Measurements from ENCODE around the gene MYCBPAP. TPM values are rescaled to one million over a fixed set of nuclear protein-coding genes. Genes with fewer than 3 reads are reported as not detected.

MYCBPAP gene
- total RNA-seq, 1 experiment from 2014 or later = 1.9 TPM

- Histone ChIP-seq H3K9me2 (replicated peaks; ENCODE audit: low read length) (no peaks in the 10 kb centered on the region), H3K4me2 (ENCODE audit: low read length) (no peak overlapping the region), H3K9ac (ENCODE audit: low read length) (no peak overlapping the region), H4K20me1 (ENCODE audit: low read length) (no peaks in the 10 kb centered on the region), H3K36me3 (ENCODE audit: low read depth, low read length) (no peaks in the 10 kb centered on the region), H3K27ac (ENCODE audit: low read length) (no peak overlapping the region), H3K9me3 (ENCODE audit: low read length) (no peaks in the 10 kb centered on the region), H3K4me3 (ENCODE audit: low read length) (no peak overlapping the region), H2AFZ (ENCODE audit: low read length) (no peak overlapping the region), H3K79me2 (ENCODE audit: low read length) (no peaks in the 10 kb centered on the region), H3F3A (ENCODE audit: low read length, unreplicated experiment) (no peaks in the 10 kb centered on the region), H3K4me1 (ENCODE audit: insufficient read depth, low read length) (peaks cover 5% of the 10 kb centered on the region; the same call in 1 of the 2 replicates), H3K27me3 (ENCODE audit: low read length) (peaks cover 34% of the 10 kb centered on the region)
- TF ChIP-seq EZH2phosphoT487 (IDR thresholded peaks at IDR 0.05; ENCODE audit: borderline replicate concordance, low read length) (no peak), EZH2 (IDR thresholded peaks at IDR 0.05; ENCODE audit: low read length, unreplicated experiment) (no peak), CTCF (conservative IDR thresholded peaks at IDR 0.05; ENCODE audit: low read depth, low read length) (no peak)
- DNase-seq = no peak
- BruUV-seq (replicated peaks) = no TSS peak
- ATAC-seq = no peak
- intact Hi-C loops (cut with micrococcal nuclease) = no loop called here
- ChIA-PET CTCF (no interaction called here), POLR2A (ENCODE audit: unreplicated experiment) (no interaction called here)
These were observed 57.4 kb downstream of the MYCBPAP start for GRCh38 chr17:50565402-50566350.

- Histone ChIP-seq H3K27me3 (ENCODE audit: low read length) (peaks cover 25% of the 10 kb centered on the region), H3K27ac (ENCODE audit: low read length) (no peak overlapping the region), H3K9ac (ENCODE audit: low read length) (no peak overlapping the region), H4K20me1 (ENCODE audit: low read length) (no peaks in the 10 kb centered on the region), H3K36me3 (ENCODE audit: low read depth, low read length) (no peaks in the 10 kb centered on the region), H2AFZ (ENCODE audit: low read length) (no peak overlapping the region), H3K4me1 (ENCODE audit: insufficient read depth, low read length) (no peaks in the 10 kb centered on the region), H3K4me2 (ENCODE audit: low read length) (no peak overlapping the region), H3K9me3 (ENCODE audit: low read length) (no peaks in the 10 kb centered on the region), H3K79me2 (ENCODE audit: low read length) (no peaks in the 10 kb centered on the region), H3K9me2 (replicated peaks; ENCODE audit: low read length) (no peaks in the 10 kb centered on the region), H3K4me3 (ENCODE audit: low read length) (no peak overlapping the region), H3F3A (ENCODE audit: low read length, unreplicated experiment) (no peaks in the 10 kb centered on the region)
- no TSS peak for BruUV-seq (replicated peaks)
- ATAC-seq (no peak), DNase-seq (no peak)
- ChIA-PET CTCF (no interaction called here), POLR2A (ENCODE audit: unreplicated experiment) (no interaction called here)
- TF ChIP-seq CTCF (conservative IDR thresholded peaks at IDR 0.05; ENCODE audit: low read depth, low read length) (no peak), EZH2 (IDR thresholded peaks at IDR 0.05; ENCODE audit: low read length, unreplicated experiment) (no peak), EZH2phosphoT487 (IDR thresholded peaks at IDR 0.05; ENCODE audit: borderline replicate concordance, low read length) (no peak)
- intact Hi-C loops (cut with micrococcal nuclease) = no loop called here
These were observed 58.6 kb downstream of the MYCBPAP start for GRCh38 chr17:50566886-50567285.

- ChIA-PET CTCF (no interaction called here), POLR2A (ENCODE audit: unreplicated experiment) (interaction anchor here (0.6 kb wide), 1 partner anchor 67 kb away, joined by 3 read pairs; no protein-coding TSS in a partner anchor)
- DNase-seq (no peak), ATAC-seq (no peak)
- intact Hi-C loops (cut with micrococcal nuclease) = no loop called here
- no peaks in the 10 kb centered on the region for H3K79me2 ChIP-seq (ENCODE audit: low read length)
- no peak overlapping the region for H3K4me3 ChIP-seq (ENCODE audit: low read length)
- no peak overlapping the region for H2AFZ ChIP-seq (ENCODE audit: low read length)
- no peaks in the 10 kb centered on the region for H3K36me3 ChIP-seq (ENCODE audit: low read depth, low read length)
- no peak for TF ChIP-seq EZH2 (IDR thresholded peaks at IDR 0.05; ENCODE audit: low read length, unreplicated experiment)
- no peak for TF ChIP-seq CTCF (conservative IDR thresholded peaks at IDR 0.05; ENCODE audit: low read depth, low read length)
- no peak for TF ChIP-seq EZH2phosphoT487 (IDR thresholded peaks at IDR 0.05; ENCODE audit: borderline replicate concordance, low read length)
- H3F3A ChIP-seq (ENCODE audit: low read length, unreplicated experiment) = no peaks in the 10 kb centered on the region
- no peaks in the 10 kb centered on the region for H3K4me1 ChIP-seq (ENCODE audit: insufficient read depth, low read length)
- no TSS peak for BruUV-seq (replicated peaks)
- peaks cover 9% of the 10 kb centered on the region for H3K27me3 ChIP-seq (ENCODE audit: low read length)
- no peak overlapping the region for H3K9ac ChIP-seq (ENCODE audit: low read length)
- no peaks in the 10 kb centered on the region for H3K9me3 ChIP-seq (ENCODE audit: low read length)
- no peaks in the 10 kb centered on the region for H4K20me1 ChIP-seq (ENCODE audit: low read length)
- H3K4me2 ChIP-seq (ENCODE audit: low read length) = no peak overlapping the region
- no peaks in the 10 kb centered on the region for H3K9me2 ChIP-seq (replicated peaks; ENCODE audit: low read length)
- no peak overlapping the region for H3K27ac ChIP-seq (ENCODE audit: low read length)
These were observed 60.4 kb downstream of the MYCBPAP start for GRCh38 chr17:50568659-50569058.

All from PC-3 (cell line).